HCT116 (cell line): ENCODE data around the gene INPP5F. TPM values are rescaled to one million over a fixed set of nuclear protein-coding genes. Genes with fewer than 3 reads are reported as not detected.

ENCODE experiments used
- ATAC-seq: fragments of 200-7000 bp; cut with Tn5 transposase; 2 replicates; pipeline ENCODE4 v1.9.1; 2020; ENCODE audit warnings: mild to moderate bottlenecking, moderate library complexity
- BruUV-seq: library from RNA; stranded (reverse); fragments of 400-500 nt; replicated peaks from 2 replicates; lab custom pipeline; 2021; lab: Mats Ljungman, UMichigan
- CTCF ChIA-PET: fragments of 300-600 bp; sonication (Branson Sonifier 250); formaldehyde crosslinking; loops from one replicate; lab custom pipeline; 2021; ENCODE audit warnings: antibody characterized with exemption; lab: Charles Lee
- POLR2A ChIA-PET: fragments of 300-600, 350-600 bp; sonication (Branson Sonifier 250); formaldehyde crosslinking; loops from one replicate; lab custom pipeline; 2021; ENCODE audit warnings: antibody characterized with exemption; lab: Charles Lee
- RAD21 ChIA-PET, 2 experiments: fragments of 300-600 bp; sonication (Branson Sonifier 250); formaldehyde crosslinking; loops; one replicate each; lab custom pipeline; 2023; ENCODE audit warnings: low total read pairs in 2 of 2; ENCODE audit not compliant: uncharacterized antibody in 2 of 2, unreplicated experiment in 2 of 2, low non-redundant PET in 1 of 2; lab: Charles Lee
- DNase-seq: peaks from one replicate; pipeline ENCODE4 v3.0.0-alpha.2; 2010; ENCODE audit warnings: low read depth, low spot score
- H2AFZ ChIP-seq: fragments of 200-600 bp; shearing (Covaris generic), sonication (generic); 2 replicates; pipeline ENCODE4 v1.6.1; 2017; ENCODE audit warnings: low read depth, mixed run types, mixed read lengths, antibody characterized with exemption, low read length; ENCODE audit not compliant: poor library complexity, severe bottlenecking
- H3K27ac ChIP-seq: 2 replicates; pipeline ENCODE4 v1.5.1; 2012; ENCODE audit warnings: low read depth, low read length
- H3K27me3 ChIP-seq: fragments of 200-600 bp; sonication (generic); 2 replicates; pipeline ENCODE4 v1.6.1; 2016; ENCODE audit warnings: mixed run types, low read length, mixed read lengths; ENCODE audit not compliant: insufficient read depth
- H3K36me3 ChIP-seq, 2 experiments: fragments of 200-500 bp in 1 of 2; fragments of 200-600 bp in 1 of 2; sonication (Bioruptor generic) in 1 of 2; sonication (generic) in 1 of 2; 2 replicates each; pipeline versions ENCODE4 v1.5.1 to v1.6.1; 2014 to 2016; ENCODE audit warnings: low read length in 2 of 2, inconsistent platforms in 1 of 2, mixed read lengths in 1 of 2, mixed run types in 1 of 2; ENCODE audit not compliant: insufficient read depth in 2 of 2, control insufficient read depth in 1 of 2
- H3K4me1 ChIP-seq, 2 experiments: fragments of 200-600 bp in 1 of 2; sonication (generic) in 1 of 2; 2 replicates each; pipeline versions ENCODE4 v1.5.1 to v1.6.1; 2012 to 2017; ENCODE audit warnings: low read length in 2 of 2, inconsistent platforms in 1 of 2, mild to moderate bottlenecking in 1 of 2, mixed read lengths in 1 of 2, mixed run types in 1 of 2, moderate library complexity in 1 of 2; ENCODE audit not compliant: insufficient read depth in 2 of 2, control insufficient read depth in 1 of 2
- H3K4me2 ChIP-seq: fragments of 200-600 bp; sonication (generic); 2 replicates; pipeline ENCODE4 v1.6.1; 2017; ENCODE audit warnings: mixed run types, low read length, mixed read lengths
- H3K4me3 ChIP-seq, 2 experiments: fragments of 200-600 bp in 1 of 2; sonication (generic) in 1 of 2; replicated peaks in 1 of 2; 2 replicates each; pipeline ENCODE4 v1.5.1; 2011 to 2016; ENCODE audit warnings: low read length in 2 of 2, control low read depth in 1 of 2, low read depth in 1 of 2, mild to moderate bottlenecking in 1 of 2, mixed read lengths in 1 of 2, mixed run types in 1 of 2
- H3K79me2 ChIP-seq: fragments of 200-600 bp; sonication (generic); 2 replicates; pipeline ENCODE4 v1.6.1; 2017; ENCODE audit warnings: mild to moderate bottlenecking, mixed run types, low read length, moderate library complexity, mixed read lengths; ENCODE audit not compliant: insufficient read depth
- H3K9ac ChIP-seq: fragments of 200-600 bp; sonication (generic); 2 replicates; pipeline ENCODE4 v1.6.1; 2016; ENCODE audit warnings: low read length, mixed read lengths
- H3K9me2 ChIP-seq: fragments of 200-600 bp; sonication (generic), shearing (Covaris generic); 2 replicates; pipeline ENCODE4 v1.6.1; 2017; ENCODE audit warnings: mixed run types, mild to moderate bottlenecking, moderate library complexity; ENCODE audit not compliant: insufficient read depth
- H3K9me3 ChIP-seq, 2 experiments: fragments of 200-500 bp in 1 of 2; fragments of 200-600 bp in 1 of 2; sonication (Bioruptor generic) in 1 of 2; sonication (generic) in 1 of 2; 2 replicates each; pipeline ENCODE4 v1.6.1; 2014 to 2017; ENCODE audit warnings: low read length in 2 of 2, mixed read lengths in 2 of 2, inconsistent platforms in 1 of 2, low read depth in 1 of 2, mild to moderate bottlenecking in 1 of 2, mixed run types in 1 of 2, moderate library complexity in 1 of 2; ENCODE audit not compliant: control insufficient read depth in 1 of 2, insufficient read depth in 1 of 2
- H4K20me1 ChIP-seq: fragments of 200-600 bp; sonication (generic), shearing (Covaris generic); 2 replicates; pipeline ENCODE4 v1.6.1; 2017; ENCODE audit warnings: mixed run types, mild to moderate bottlenecking, moderate library complexity; ENCODE audit not compliant: insufficient read depth
- ATF3 ChIP-seq: IDR thresholded peaks from 2 replicates; pipeline ENCODE4 v1.6.1; 2012
- CBX3 ChIP-seq: IDR thresholded peaks from 2 replicates; pipeline ENCODE4 v1.6.1; 2012; ENCODE audit warnings: low read depth
- CEBPB ChIP-seq: IDR thresholded peaks from 2 replicates; pipeline ENCODE4 v1.6.1; 2012; ENCODE audit warnings: low read depth
- CTCF ChIP-seq, 3 experiments: fragments of 200-600 bp in 1 of 3; sonication (generic) in 1 of 3; IDR thresholded peaks in 2 of 3; conservative IDR thresholded peaks in 1 of 3; 2 replicates each; pipeline ENCODE4 v1.5.1; 2012 to 2017; ENCODE audit warnings: low read depth in 2 of 3, low read length in 2 of 3, antibody characterized with exemption in 1 of 3, borderline replicate concordance in 1 of 3, control low read depth in 1 of 3, mild to moderate bottlenecking in 1 of 3, mixed read lengths in 1 of 3, mixed run types in 1 of 3, moderate library complexity in 1 of 3; ENCODE audit not compliant: insufficient read depth in 1 of 3
- EGR1 ChIP-seq: IDR thresholded peaks from 2 replicates; pipeline ENCODE4 v1.6.1; 2012; ENCODE audit warnings: low read depth
- EZH2 ChIP-seq: fragments of 200-600 bp; sonication (generic); IDR thresholded peaks from 2 replicates; pipeline ENCODE4 v1.6.1; 2017; ENCODE audit warnings: antibody characterized with exemption, mixed run types
- JUND ChIP-seq: IDR thresholded peaks from 2 replicates; pipeline ENCODE4 v1.6.1; 2012
- MAX ChIP-seq: IDR thresholded peaks from 2 replicates; pipeline ENCODE4 v1.6.1; 2012
- POLR2A ChIP-seq: IDR thresholded peaks from 2 replicates; pipeline ENCODE4 v1.7.0; 2011; ENCODE audit warnings: borderline replicate concordance; ENCODE audit not compliant: insufficient read depth, insufficient read length; ENCODE audit errors: extremely low read depth
- POLR2AphosphoS5 ChIP-seq: IDR thresholded peaks from 2 replicates; pipeline ENCODE4 v1.6.1; 2011; ENCODE audit warnings: mild to moderate bottlenecking, low read depth, low read length, moderate library complexity
- REST ChIP-seq: IDR thresholded peaks from 2 replicates; pipeline ENCODE4 v1.6.1; 2012; ENCODE audit warnings: low read depth
- SIN3A ChIP-seq: IDR thresholded peaks from 2 replicates; pipeline ENCODE4 v1.6.1; 2012; ENCODE audit warnings: low read depth
- SP1 ChIP-seq: IDR thresholded peaks from 2 replicates; pipeline ENCODE4 v1.6.1; 2012; ENCODE audit warnings: low read depth
- SRF ChIP-seq: IDR thresholded peaks from 2 replicates; pipeline ENCODE4 v1.6.1; 2012; ENCODE audit warnings: low read depth
- TCF7L2 ChIP-seq: IDR thresholded peaks from 2 replicates; pipeline ENCODE4 v1.7.0; 2011; ENCODE audit warnings: borderline replicate concordance, inconsistent platforms; ENCODE audit not compliant: insufficient read depth, insufficient read length; ENCODE audit errors: extremely low read depth
- ZBTB33 ChIP-seq: IDR thresholded peaks from 2 replicates; pipeline ENCODE4 v1.6.1; 2011; ENCODE audit warnings: mild to moderate bottlenecking, low read length, moderate library complexity; ENCODE audit not compliant: insufficient replicate concordance; ENCODE audit errors: extremely low read depth
- ZFX ChIP-seq: fragments of 450-650 bp; IDR thresholded peaks from 2 replicates; pipeline ENCODE4 v1.6.1; 2017
- ZNF274 ChIP-seq: fragments of 200-500 bp; sonication (Bioruptor generic); IDR thresholded peaks from 2 replicates; pipeline ENCODE4 v1.6.1; 2014; ENCODE audit warnings: mild to moderate bottlenecking, low read depth, low read length, inconsistent platforms
- intact Hi-C: fragments of 100-400 bp; cut with micrococcal nuclease; formaldehyde crosslinking; loops from 2 replicates; pipeline ENCODE4 v1.10.0; 2022
- total RNA-seq: library from RNA; stranded (reverse); gene quantifications from one replicate; pipeline ENCODE4 v1.2.1, GENCODE V29; 2021; ENCODE audit not compliant: unreplicated experiment

The INPP5F gene
- total RNA-seq, 1 experiment from 2014 or later = 21.6 TPM

GRCh38 chr10:119830851-119831250 lies 105.0 kb downstream of the INPP5F start:
- Histone ChIP-seq H3K4me2 (no peak overlapping the region), H2AFZ (no peak overlapping the region), H3K9ac (no peak overlapping the region), H3K27me3 (no peaks in the 10 kb centered on the region), H3K36me3 (peaks cover 73 to 78% of the 10 kb centered on the region in 2 experiments), H3K9me3 (no peaks in the 10 kb centered on the region), H3K4me1 (no peaks in the 10 kb centered on the region), H4K20me1 (peaks cover 5% of the 10 kb centered on the region; the same call in 1 of the 2 replicates), H3K27ac (no peak overlapping the region), H3K79me2 (peaks cover 30% of the 10 kb centered on the region), H3K9me2 (no peaks in the 10 kb centered on the region), H3K4me3 (no peak overlapping the region)
- no TSS peak for BruUV-seq
- DNase-seq = no peak
- TF ChIP-seq CTCF (IDR thresholded peaks at IDR 0.05 in 2 of 3, conservative IDR thresholded peaks at IDR 0.05 in 1 of 3; ENCODE audit: borderline replicate concordance in 1 of 3, insufficient read depth in 1 of 3, low read depth in 2 of 3, low read length in 2 of 3) = no peak
- no peak for TF ChIP-seq ZBTB33
- TF ChIP-seq CEBPB = no peak
- no peak for TF ChIP-seq POLR2A
- TF ChIP-seq ZNF274 = no peak
- no peak for TF ChIP-seq REST
- no peak for TF ChIP-seq EZH2
- no peak for TF ChIP-seq SIN3A
- TF ChIP-seq SP1 = no peak
- no peak for TF ChIP-seq CBX3
- TF ChIP-seq JUND = no peak
- no peak for TF ChIP-seq EGR1
- TF ChIP-seq TCF7L2 = no peak
- TF ChIP-seq MAX = no peak
- no peak for TF ChIP-seq ZFX
- TF ChIP-seq ATF3 = no peak
- no peak for TF ChIP-seq SRF
- no peak for TF ChIP-seq POLR2AphosphoS5
- POLR2A ChIA-PET = no interaction called here
- CTCF ChIA-PET = no interaction called here
- intact Hi-C loops = no loop called here
- no peak for ATAC-seq
- RAD21 ChIA-PET = no interaction called here
